Measurements from ENCODE around the gene MICOS13. TPM values are rescaled to one million over a fixed set of nuclear protein-coding genes. Genes with fewer than 3 reads are reported as not detected.
"Not testable (repeated sequence)": the region's sequence is repeated elsewhere in the genome, so short reads cannot be mapped to it uniquely, and the experiment has no call there.

The MICOS13 gene
- total RNA-seq, 1 donor from 2014 or later: 23.6 TPM

DNA sequence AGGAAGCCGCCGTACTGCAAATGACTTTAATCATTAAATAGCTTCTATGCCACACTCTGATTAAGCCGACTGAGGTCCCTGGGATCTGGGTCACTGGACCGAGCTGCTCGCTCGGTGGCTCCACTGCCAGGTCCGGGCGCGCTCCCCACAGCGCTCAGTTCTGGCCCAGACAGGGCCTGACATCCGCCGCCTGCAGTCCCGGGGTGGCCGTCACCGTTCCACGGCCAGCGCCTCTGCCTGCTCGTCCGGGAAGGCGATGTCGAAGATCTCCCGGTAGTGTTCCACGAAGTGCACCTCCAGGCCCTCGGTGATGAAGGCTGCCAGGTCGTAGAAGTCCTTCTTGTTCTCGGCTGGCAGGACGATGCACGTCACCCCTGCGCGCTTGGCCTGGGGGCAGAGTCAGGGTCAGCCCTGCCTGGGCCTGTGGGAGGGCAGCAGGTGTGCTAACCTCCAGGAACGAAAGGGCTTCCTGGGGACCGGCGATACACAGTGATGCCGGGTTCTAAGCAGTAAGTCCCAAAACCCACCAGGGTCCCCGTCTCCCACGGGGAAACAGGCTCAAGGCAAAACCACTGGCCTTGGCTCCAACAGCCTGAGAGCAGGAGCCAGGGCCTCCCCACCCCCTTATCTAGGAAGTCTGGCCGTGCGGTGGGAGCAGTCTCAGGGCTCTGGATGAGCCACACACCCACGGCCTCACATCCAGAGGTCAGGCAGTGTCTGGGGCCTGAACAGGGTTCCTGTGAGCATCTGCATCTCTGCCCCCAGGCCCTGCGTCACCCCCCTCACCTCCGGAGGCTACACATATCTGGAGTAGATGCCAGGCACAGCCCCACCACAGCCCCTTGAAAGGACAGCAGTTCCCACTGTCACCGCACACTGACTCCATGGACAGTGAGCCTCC is 11.8 kb upstream of the MICOS13 start:
- TF ChIP-seq, protein P1, sequence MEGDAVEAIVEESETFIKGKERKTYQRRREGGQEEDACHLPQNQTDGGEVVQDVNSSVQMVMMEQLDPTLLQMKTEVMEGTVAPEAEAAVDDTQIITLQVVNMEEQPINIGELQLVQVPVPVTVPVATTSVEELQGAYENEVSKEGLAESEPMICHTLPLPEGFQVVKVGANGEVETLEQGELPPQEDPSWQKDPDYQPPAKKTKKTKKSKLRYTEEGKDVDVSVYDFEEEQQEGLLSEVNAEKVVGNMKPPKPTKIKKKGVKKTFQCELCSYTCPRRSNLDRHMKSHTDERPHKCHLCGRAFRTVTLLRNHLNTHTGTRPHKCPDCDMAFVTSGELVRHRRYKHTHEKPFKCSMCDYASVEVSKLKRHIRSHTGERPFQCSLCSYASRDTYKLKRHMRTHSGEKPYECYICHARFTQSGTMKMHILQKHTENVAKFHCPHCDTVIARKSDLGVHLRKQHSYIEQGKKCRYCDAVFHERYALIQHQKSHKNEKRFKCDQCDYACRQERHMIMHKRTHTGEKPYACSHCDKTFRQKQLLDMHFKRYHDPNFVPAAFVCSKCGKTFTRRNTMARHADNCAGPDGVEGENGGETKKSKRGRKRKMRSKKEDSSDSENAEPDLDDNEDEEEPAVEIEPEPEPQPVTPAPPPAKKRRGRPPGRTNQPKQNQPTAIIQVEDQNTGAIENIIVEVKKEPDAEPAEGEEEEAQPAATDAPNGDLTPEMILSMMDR (IDR thresholded peaks at IDR 0.05; ENCODE audit: unreplicated experiment): no peak
- Mint-ChIP-seq H3K4me3 (ENCODE audit: unreplicated experiment) (peak overlapping the region; percentile 98), H3K27ac (ENCODE audit: unreplicated experiment) (peak overlapping the region; percentile 42), H3K9me3 (ENCODE audit: unreplicated experiment) (no peaks in the 10 kb centered on the region), H3K27me3 (ENCODE audit: unreplicated experiment) (peaks cover 12% of the 10 kb centered on the region), H3K36me3 (ENCODE audit: low read depth, unreplicated experiment) (peaks cover 16% of the 10 kb centered on the region), H3K4me1 (ENCODE audit: unreplicated experiment) (peaks cover 14% of the 10 kb centered on the region)
- DNase-seq (ENCODE audit: low spot score): no peak

GRCh38 chr19:5690955-5691821 is 10.9 kb upstream of the MICOS13 start:
- peaks cover 16% of the 10 kb centered on the region for H3K36me3 Mint-ChIP-seq (ENCODE audit: low read depth, unreplicated experiment)
- peaks cover 12% of the 10 kb centered on the region for H3K27me3 Mint-ChIP-seq (ENCODE audit: unreplicated experiment)

DNA sequence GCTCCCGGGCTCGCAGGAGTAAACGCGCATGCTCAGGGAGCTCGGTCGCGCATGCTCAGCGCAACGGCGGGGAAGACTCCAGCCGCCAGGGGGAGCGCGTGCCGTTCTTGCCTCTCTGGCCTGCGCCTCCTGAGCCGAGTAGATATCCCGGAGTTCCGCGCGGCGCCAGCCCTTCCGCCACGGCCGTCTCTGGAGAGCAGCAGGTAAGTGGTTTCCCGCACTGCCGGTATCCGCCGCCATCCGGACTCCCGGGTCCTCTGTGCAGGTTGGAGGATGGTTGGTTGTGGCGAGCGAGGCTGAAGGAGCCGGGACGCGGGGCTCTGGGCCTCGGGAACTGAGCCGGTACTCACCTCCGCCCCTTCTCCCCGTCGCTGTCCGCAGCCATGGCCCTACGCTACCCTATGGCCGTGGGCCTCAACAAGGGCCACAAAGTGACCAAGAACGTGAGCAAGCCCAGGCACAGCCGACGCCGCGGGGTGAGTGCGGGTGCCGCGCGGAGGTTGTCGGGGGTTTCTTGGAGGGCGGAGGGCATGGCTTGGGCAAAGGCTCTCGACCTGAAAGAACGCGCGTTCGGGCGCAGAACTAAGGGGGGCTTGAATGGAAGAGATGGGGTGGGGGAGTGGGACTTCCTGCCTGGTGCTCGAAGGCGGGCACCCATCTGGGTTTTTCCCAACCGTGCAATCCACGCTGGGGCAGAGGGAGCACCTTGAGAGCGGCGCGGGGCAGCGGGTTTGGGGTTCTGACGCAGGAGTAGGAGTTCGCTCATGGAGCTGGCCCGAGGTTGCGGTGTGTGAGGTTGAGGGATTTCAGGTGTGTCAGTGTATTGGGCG is 10.0 kb upstream of the MICOS13 start, which contains the start of gene RPL36:
TSS of gene RPL36 (plus strand) at position 171 of the 830 bp plus-strand sequence. CDS start at position 384, 213 bp downstream.
- H3K27me3 Mint-ChIP-seq (ENCODE audit: unreplicated experiment): peaks cover 14% of the 10 kb centered on the region
- TF ChIP-seq, protein P1 (IDR thresholded peaks at IDR 0.05; ENCODE audit: unreplicated experiment): peak; percentile 75
- DNase-seq (ENCODE audit: low spot score): peak; percentile 100
- H3K4me1 Mint-ChIP-seq (ENCODE audit: unreplicated experiment): peaks cover 14% of the 10 kb centered on the region
- no peaks in the 10 kb centered on the region for H3K9me3 Mint-ChIP-seq (ENCODE audit: unreplicated experiment)
- H3K36me3 Mint-ChIP-seq (ENCODE audit: low read depth, unreplicated experiment): peaks cover 16% of the 10 kb centered on the region
- H3K27ac Mint-ChIP-seq (ENCODE audit: unreplicated experiment): peak within 1 kb of the TSS; percentile 63
- H3K4me3 Mint-ChIP-seq (ENCODE audit: unreplicated experiment): peak within 1 kb of the TSS; percentile 98

More at GRCh38 chr19:5690955-5691821, 10.9 kb upstream of the MICOS13 start:
- H3K9me3 Mint-ChIP-seq (ENCODE audit: unreplicated experiment): no peaks in the 10 kb centered on the region
- H3K4me3 Mint-ChIP-seq (ENCODE audit: unreplicated experiment): peak overlapping the region; percentile 98
- H3K27ac Mint-ChIP-seq (ENCODE audit: unreplicated experiment): peak overlapping the region; percentile 61
- H3K4me1 Mint-ChIP-seq (ENCODE audit: unreplicated experiment): peaks cover 14% of the 10 kb centered on the region
- TF ChIP-seq, protein P1 (IDR thresholded peaks at IDR 0.05; ENCODE audit: unreplicated experiment): no peak
- no peak for DNase-seq (ENCODE audit: low spot score)

DNA sequence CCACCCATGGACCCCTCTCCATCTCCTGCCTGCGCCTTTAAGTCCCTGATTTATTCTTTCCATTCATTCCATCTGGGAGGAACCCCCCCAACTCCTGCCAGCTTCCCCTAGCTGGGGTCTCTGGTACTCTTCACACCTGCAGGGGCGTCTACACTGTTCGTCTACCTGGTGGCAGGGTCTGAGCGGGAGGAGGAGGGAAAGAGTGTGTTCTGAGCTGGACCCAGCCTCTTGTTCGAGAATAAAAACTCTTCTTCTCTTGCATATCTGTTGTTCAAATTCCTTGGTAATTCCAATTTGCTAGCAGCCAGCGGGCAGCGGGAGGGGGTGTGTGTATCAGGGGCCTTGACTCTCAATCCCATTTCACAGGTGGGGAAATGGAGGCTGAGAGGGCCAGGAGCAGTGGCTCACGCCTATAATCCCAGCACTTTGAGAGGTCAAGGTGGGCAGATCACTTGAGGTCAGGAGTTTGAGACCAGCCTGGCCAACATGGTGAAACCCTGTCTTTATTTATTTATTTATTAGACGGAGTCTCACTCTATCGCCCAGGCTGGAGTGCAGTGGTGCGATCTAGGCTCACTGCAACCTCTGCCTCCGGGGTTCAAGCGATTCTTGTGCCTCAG is 8.1 kb upstream of the MICOS13 start:
- Mint-ChIP-seq H3K27me3 (ENCODE audit: unreplicated experiment) (peaks cover 11% of the 10 kb centered on the region), H3K4me1 (ENCODE audit: unreplicated experiment) (peaks cover 14% of the 10 kb centered on the region), H3K36me3 (ENCODE audit: low read depth, unreplicated experiment) (peaks cover 16% of the 10 kb centered on the region), H3K4me3 (ENCODE audit: unreplicated experiment) (peak overlapping the region; percentile 58)
- not testable (repeated sequence) for H3K27ac Mint-ChIP-seq (ENCODE audit: unreplicated experiment); DNase-seq (ENCODE audit: low spot score); H3K9me3 Mint-ChIP-seq (ENCODE audit: unreplicated experiment)
